ENCODE data around the gene SLC6A19. TPM values are rescaled to one million over a fixed set of nuclear protein-coding genes. Genes with fewer than 3 reads are reported as not detected.

The SLC6A19 gene
- total RNA-seq, 1 experiment from 2014 or later: not detected

DNA sequence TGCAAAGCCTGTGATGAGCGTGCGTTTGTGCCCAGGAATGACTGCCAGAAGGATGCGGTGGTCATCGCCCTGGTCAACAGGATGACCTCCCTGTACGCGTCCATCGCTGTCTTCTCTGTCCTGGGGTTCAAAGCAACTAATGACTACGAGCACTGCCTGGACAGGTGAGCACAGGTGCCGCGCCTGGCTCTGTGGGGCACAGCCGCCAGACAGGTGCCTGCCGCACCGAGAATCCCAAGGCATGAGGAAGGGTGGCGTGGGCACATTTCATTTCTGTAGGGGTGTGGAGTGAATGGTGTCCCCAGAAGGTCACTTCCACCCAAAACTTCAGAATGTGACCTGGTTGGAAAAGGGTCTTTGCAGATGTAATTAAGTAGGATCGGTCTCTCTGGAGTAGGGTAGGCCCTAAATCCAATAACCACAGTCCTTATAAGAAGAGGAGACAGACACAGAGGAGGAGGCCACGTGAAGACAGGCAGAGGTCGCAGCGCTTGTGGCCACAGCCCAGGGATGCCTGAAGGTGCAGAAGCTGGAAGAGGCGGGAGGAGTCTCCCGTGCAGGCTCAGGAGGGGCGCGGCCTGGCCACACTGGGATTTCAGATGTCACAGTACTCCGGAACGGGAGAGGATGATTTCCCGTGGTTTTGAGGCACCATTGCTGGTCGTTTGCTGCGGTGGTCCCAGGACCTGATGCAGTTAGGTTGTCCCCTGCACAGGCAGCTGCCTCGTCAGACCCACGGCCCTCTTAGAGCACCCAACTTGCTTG is 39.3 kb downstream of the SLC6A19 start:
- Histone ChIP-seq H2AFZ (ENCODE audit: low read length) (no peak overlapping the region), H3K27me3 (ENCODE audit: low read length) (peaks cover 19% of the 10 kb centered on the region; the same call in 1 of the 2 replicates), H3K79me2 (ENCODE audit: low read length) (no peaks in the 10 kb centered on the region), H4K20me1 (ENCODE audit: low read length) (no peaks in the 10 kb centered on the region), H3K9me2 (replicated peaks; ENCODE audit: low read length) (no peaks in the 10 kb centered on the region), H3K4me3 (ENCODE audit: low read length) (no peak overlapping the region), H3K36me3 (ENCODE audit: low read depth, low read length) (no peaks in the 10 kb centered on the region), H3K9me3 (ENCODE audit: low read length) (0 out of 2 replicates have a peak, but pooled peaks cover 5% of the 10 kb centered on the region), H3K27ac (ENCODE audit: low read length) (no peak overlapping the region), H3K9ac (ENCODE audit: low read length) (no peak overlapping the region), H3K4me2 (ENCODE audit: low read length) (no peak overlapping the region), H3K4me1 (ENCODE audit: insufficient read depth, low read length) (no peaks in the 10 kb centered on the region), H3F3A (ENCODE audit: low read length, unreplicated experiment) (no peaks in the 10 kb centered on the region)
- POLR2A ChIA-PET (ENCODE audit: unreplicated experiment): no interaction called here
- no TSS peak for BruUV-seq (replicated peaks)
- intact Hi-C loops (cut with micrococcal nuclease): no loop called here
- CTCF ChIA-PET: no interaction called here
- DNase-seq: no peak
- ATAC-seq: no peak
- no peak for TF ChIP-seq EZH2 (IDR thresholded peaks at IDR 0.05; ENCODE audit: low read length, unreplicated experiment)

- no peaks in the 10 kb centered on the region for H3K79me2 ChIP-seq (ENCODE audit: low read length)
- no peak overlapping the region for H3K27ac ChIP-seq (ENCODE audit: low read length)
- intact Hi-C loops (cut with micrococcal nuclease): no loop called here
- no peaks in the 10 kb centered on the region for H4K20me1 ChIP-seq (ENCODE audit: low read length)
- no peak overlapping the region for H3K9ac ChIP-seq (ENCODE audit: low read length)
- ATAC-seq (no peak), DNase-seq (no peak)
- H3K27me3 ChIP-seq (ENCODE audit: low read length): peaks cover 19% of the 10 kb centered on the region; the same call in 1 of the 2 replicates
- H3K9me3 ChIP-seq (ENCODE audit: low read length): no peaks in the 10 kb centered on the region
- H3K36me3 ChIP-seq (ENCODE audit: low read depth, low read length): no peaks in the 10 kb centered on the region
- no TSS peak for BruUV-seq (replicated peaks)
- H3K9me2 ChIP-seq (replicated peaks; ENCODE audit: low read length): no peaks in the 10 kb centered on the region
- H3K4me3 ChIP-seq (ENCODE audit: low read length): no peak overlapping the region
- H2AFZ ChIP-seq (ENCODE audit: low read length): no peak overlapping the region
- no peak overlapping the region for H3K4me2 ChIP-seq (ENCODE audit: low read length)
- H3F3A ChIP-seq (ENCODE audit: low read length, unreplicated experiment): no peaks in the 10 kb centered on the region
- ChIA-PET POLR2A (ENCODE audit: unreplicated experiment) (no interaction called here), CTCF (no interaction called here)
- H3K4me1 ChIP-seq (ENCODE audit: insufficient read depth, low read length): no peaks in the 10 kb centered on the region
- TF ChIP-seq, protein P1, sequence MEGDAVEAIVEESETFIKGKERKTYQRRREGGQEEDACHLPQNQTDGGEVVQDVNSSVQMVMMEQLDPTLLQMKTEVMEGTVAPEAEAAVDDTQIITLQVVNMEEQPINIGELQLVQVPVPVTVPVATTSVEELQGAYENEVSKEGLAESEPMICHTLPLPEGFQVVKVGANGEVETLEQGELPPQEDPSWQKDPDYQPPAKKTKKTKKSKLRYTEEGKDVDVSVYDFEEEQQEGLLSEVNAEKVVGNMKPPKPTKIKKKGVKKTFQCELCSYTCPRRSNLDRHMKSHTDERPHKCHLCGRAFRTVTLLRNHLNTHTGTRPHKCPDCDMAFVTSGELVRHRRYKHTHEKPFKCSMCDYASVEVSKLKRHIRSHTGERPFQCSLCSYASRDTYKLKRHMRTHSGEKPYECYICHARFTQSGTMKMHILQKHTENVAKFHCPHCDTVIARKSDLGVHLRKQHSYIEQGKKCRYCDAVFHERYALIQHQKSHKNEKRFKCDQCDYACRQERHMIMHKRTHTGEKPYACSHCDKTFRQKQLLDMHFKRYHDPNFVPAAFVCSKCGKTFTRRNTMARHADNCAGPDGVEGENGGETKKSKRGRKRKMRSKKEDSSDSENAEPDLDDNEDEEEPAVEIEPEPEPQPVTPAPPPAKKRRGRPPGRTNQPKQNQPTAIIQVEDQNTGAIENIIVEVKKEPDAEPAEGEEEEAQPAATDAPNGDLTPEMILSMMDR (conservative IDR thresholded peaks at IDR 0.05; ENCODE audit: low read depth, low read length): no peak
- TF ChIP-seq EZH2 (IDR thresholded peaks at IDR 0.05; ENCODE audit: low read length, unreplicated experiment): no peak
- TF ChIP-seq EZH2phosphoT487 (IDR thresholded peaks at IDR 0.05; ENCODE audit: borderline replicate concordance, low read length): no peak
These were observed 40.2 kb downstream of the SLC6A19 start for GRCh38 chr5:1241509-1242080.

DNA sequence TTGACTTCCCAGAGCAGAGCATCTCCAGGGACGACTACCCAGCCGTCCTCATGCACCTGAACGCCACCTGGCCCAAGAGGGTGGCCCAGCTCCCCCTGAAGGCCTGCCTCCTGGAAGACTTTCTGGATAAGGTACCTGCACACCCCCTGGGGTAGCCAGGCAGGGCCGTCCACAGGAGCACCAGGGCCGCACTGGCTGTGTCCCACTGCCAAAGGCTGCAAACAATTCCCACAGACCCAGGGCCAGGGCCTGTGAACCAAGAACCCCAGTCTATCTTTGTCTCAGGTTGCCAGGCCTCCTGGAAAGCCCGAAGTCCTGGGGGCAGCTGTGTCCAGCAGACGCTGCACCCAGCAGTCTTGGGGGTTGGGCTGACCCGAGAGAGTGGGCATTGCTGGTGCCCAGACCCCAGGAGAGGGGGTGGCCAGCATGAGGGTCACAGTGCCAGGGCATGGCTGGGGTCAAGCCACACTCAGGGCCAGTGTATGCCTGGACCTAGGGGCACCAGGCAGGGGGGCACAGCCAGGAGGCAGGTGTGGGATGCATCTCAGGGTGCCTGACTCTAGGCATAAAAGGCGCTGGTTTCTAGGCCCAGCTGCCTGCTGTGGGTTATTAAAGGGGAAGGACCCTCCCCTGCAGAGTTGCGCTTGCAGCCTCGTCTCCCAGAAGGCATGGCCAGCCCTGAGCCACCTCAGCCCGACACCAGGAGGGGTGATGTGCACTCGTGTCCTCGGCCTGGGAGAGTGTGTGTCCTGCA is 41.5 kb downstream of the SLC6A19 start:
- Histone ChIP-seq H3K9me3 (ENCODE audit: low read length) (no peaks in the 10 kb centered on the region), H3K27me3 (ENCODE audit: low read length) (peaks cover 19% of the 10 kb centered on the region; the same call in 1 of the 2 replicates), H3K27ac (ENCODE audit: low read length) (no peak overlapping the region), H3K9me2 (replicated peaks; ENCODE audit: low read length) (no peaks in the 10 kb centered on the region), H3K4me1 (ENCODE audit: insufficient read depth, low read length) (no peaks in the 10 kb centered on the region), H3F3A (ENCODE audit: low read length, unreplicated experiment) (no peaks in the 10 kb centered on the region), H3K9ac (ENCODE audit: low read length) (no peak overlapping the region), H3K79me2 (ENCODE audit: low read length) (no peaks in the 10 kb centered on the region), H4K20me1 (ENCODE audit: low read length) (no peaks in the 10 kb centered on the region), H3K4me2 (ENCODE audit: low read length) (no peak overlapping the region), H3K36me3 (ENCODE audit: low read depth, low read length) (no peaks in the 10 kb centered on the region), H2AFZ (ENCODE audit: low read length) (no peak overlapping the region), H3K4me3 (ENCODE audit: low read length) (no peak overlapping the region)
- intact Hi-C loops (cut with micrococcal nuclease): no loop called here
- CTCF ChIA-PET: no interaction called here
- ATAC-seq: no peak
- BruUV-seq (replicated peaks): no TSS peak
- POLR2A ChIA-PET (ENCODE audit: unreplicated experiment): no interaction called here
- no peak for DNase-seq
- TF ChIP-seq EZH2phosphoT487 (IDR thresholded peaks at IDR 0.05; ENCODE audit: borderline replicate concordance, low read length) (no peak), EZH2 (IDR thresholded peaks at IDR 0.05; ENCODE audit: low read length, unreplicated experiment) (no peak)
- TF ChIP-seq, protein P1 (conservative IDR thresholded peaks at IDR 0.05; ENCODE audit: low read depth, low read length): no peak
